ENCODE results near the gene TMEM222.

TMEM222 gene

GRCh38 chr1:27299385-27300271 lies 22.3 kb upstream of the TMEM222 start:
- no peak for DNase-seq (ENCODE audit: low read depth)
- no peak for TF ChIP-seq CTCF (IDR thresholded peaks at IDR 0.05; ENCODE audit: insufficient read depth, low read depth, low read length, missing control alignments)
- no peak overlapping the region for H3K4me3 ChIP-seq (ENCODE audit: low read depth, low read length)

- TF ChIP-seq CTCF (IDR thresholded peaks at IDR 0.05; ENCODE audit: insufficient read depth, low read depth, low read length, missing control alignments), result peak; percentile 99
- peak; percentile 86 for DNase-seq (ENCODE audit: low read depth)
- H3K4me3 ChIP-seq (ENCODE audit: low read depth, low read length), result no peak overlapping the region
Measured at GRCh38 chr1:27300341-27301051, 21.5 kb upstream of the TMEM222 start.

- no peak for DNase-seq (ENCODE audit: low read depth)
- no peak overlapping the region for H3K4me3 ChIP-seq (ENCODE audit: low read depth, low read length)
- no peak for TF ChIP-seq CTCF (IDR thresholded peaks at IDR 0.05; ENCODE audit: insufficient read depth, low read depth, low read length, missing control alignments)
Measured at GRCh38 chr1:27301052-27301422, 20.9 kb upstream of the TMEM222 start.

- no peak for DNase-seq (ENCODE audit: low read depth)
- TF ChIP-seq CTCF (IDR thresholded peaks at IDR 0.05; ENCODE audit: insufficient read depth, low read depth, low read length, missing control alignments), result no peak
- no peak overlapping the region for H3K4me3 ChIP-seq (ENCODE audit: low read depth, low read length)
Measured at GRCh38 chr1:27301582-27302199, 20.3 kb upstream of the TMEM222 start.

- DNase-seq (ENCODE audit: low read depth), result no peak
- H3K4me3 ChIP-seq (ENCODE audit: low read depth, low read length), result no peak overlapping the region
- no peak for TF ChIP-seq CTCF (IDR thresholded peaks at IDR 0.05; ENCODE audit: insufficient read depth, low read depth, low read length, missing control alignments)
Measured at GRCh38 chr1:27302612-27303011, 19.4 kb upstream of the TMEM222 start.

- no peak for TF ChIP-seq CTCF (IDR thresholded peaks at IDR 0.05; ENCODE audit: insufficient read depth, low read depth, low read length, missing control alignments)
- no peak overlapping the region for H3K4me3 ChIP-seq (ENCODE audit: low read depth, low read length)
- no peak for DNase-seq (ENCODE audit: low read depth)
Measured at GRCh38 chr1:27303509-27303908, 18.5 kb upstream of the TMEM222 start.

Measured in GM12865 (cell line).